H1 (cell line): ENCODE results near the gene EMP3.
"Not testable (repeated sequence)": the region's sequence is repeated elsewhere in the genome, so short reads cannot be mapped to it uniquely, and the experiment has no call there.

Experiments
- CEBPB ChIP-seq: IDR thresholded peaks from 2 replicates; pipeline ENCODE4 v1.6.1; 2012; ENCODE audit warnings: low read depth, low read length
- CHD2 ChIP-seq: IDR thresholded peaks from 2 replicates; pipeline ENCODE4 v1.6.1; 2012; ENCODE audit warnings: low read length, improper control_type of control experiment
- NRF1 ChIP-seq: IDR thresholded peaks from 2 replicates; pipeline ENCODE4 v1.6.1; 2011; ENCODE audit warnings: mild to moderate bottlenecking, low read depth, low read length, improper control_type of control experiment
- POLR2A ChIP-seq, 2 experiments: IDR thresholded peaks; 1 replicate in 1 of 2; 2 replicates in 1 of 2; pipeline ENCODE4 v1.6.1; 2011; ENCODE audit warnings: low read depth in 2 of 2, low read length in 2 of 2, mild to moderate bottlenecking in 2 of 2; ENCODE audit errors: control extremely low read depth in 1 of 2
- POLR2AphosphoS5 ChIP-seq: IDR thresholded peaks from 2 replicates; pipeline ENCODE4 v1.6.1; 2011; ENCODE audit warnings: low read depth, low read length
- RNF2 ChIP-seq: fragments of 200-900, 300-1000 bp; sonication (generic); IDR thresholded peaks from 2 replicates; pipeline ENCODE4 v1.7.1; 2016; ENCODE audit warnings: borderline replicate concordance, low read depth, mild to moderate bottlenecking, antibody characterized with exemption, low read length; ENCODE audit not compliant: poor library complexity, severe bottlenecking; ENCODE audit errors: missing control alignments
- SP2 ChIP-seq: IDR thresholded peaks from 2 replicates; pipeline ENCODE4 v1.6.1; 2012; ENCODE audit warnings: mild to moderate bottlenecking, low read length, inconsistent platforms
- SRF ChIP-seq: IDR thresholded peaks from 2 replicates; pipeline ENCODE4 v1.6.1; 2011; ENCODE audit warnings: mild to moderate bottlenecking, low read depth, low read length, moderate library complexity
- TEAD4 ChIP-seq: IDR thresholded peaks from 2 replicates; pipeline ENCODE4 v1.6.1; 2012; ENCODE audit warnings: low read depth, low read length, inconsistent platforms, mixed read lengths
- TF ChIP-seq, protein P1 (sequence below), 3 experiments: IDR thresholded peaks; 1 replicate in 2 of 3; 2 replicates in 1 of 3; pipeline versions ENCODE4 v1.5.1 to v1.6.1; 2011; ENCODE audit warnings: low read length in 3 of 3, mild to moderate bottlenecking in 3 of 3, inconsistent platforms in 2 of 3, low read depth in 1 of 3, moderate library complexity in 1 of 3; ENCODE audit not compliant: insufficient read depth in 1 of 3; ENCODE audit errors: control extremely low read depth in 1 of 3
- TF ChIP-seq, protein P2 (sequence below): IDR thresholded peaks from 2 replicates; pipeline ENCODE4 v1.6.1; 2012; ENCODE audit warnings: inconsistent platforms

DNA sequence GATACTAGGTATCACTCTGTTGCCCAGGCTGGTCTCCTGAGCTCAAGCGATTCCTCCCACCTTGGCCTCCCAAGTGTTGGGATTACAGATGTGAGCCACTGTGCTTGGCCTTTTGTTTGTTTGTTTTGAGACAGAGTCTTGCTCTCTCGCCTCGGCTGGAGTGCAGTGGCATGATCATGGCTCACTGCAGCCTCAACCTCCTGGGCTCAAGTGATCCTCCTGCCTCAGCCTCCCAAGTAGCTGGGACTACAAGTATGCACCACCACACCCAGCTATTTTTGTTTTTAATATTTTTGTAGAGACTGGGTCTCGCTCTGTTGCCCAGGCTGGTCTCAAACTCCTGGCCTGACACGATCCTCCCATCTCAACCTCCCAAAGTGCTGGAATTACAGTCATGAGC is 46.4 kb downstream of the EMP3 start:
- TF ChIP-seq, protein P1, sequence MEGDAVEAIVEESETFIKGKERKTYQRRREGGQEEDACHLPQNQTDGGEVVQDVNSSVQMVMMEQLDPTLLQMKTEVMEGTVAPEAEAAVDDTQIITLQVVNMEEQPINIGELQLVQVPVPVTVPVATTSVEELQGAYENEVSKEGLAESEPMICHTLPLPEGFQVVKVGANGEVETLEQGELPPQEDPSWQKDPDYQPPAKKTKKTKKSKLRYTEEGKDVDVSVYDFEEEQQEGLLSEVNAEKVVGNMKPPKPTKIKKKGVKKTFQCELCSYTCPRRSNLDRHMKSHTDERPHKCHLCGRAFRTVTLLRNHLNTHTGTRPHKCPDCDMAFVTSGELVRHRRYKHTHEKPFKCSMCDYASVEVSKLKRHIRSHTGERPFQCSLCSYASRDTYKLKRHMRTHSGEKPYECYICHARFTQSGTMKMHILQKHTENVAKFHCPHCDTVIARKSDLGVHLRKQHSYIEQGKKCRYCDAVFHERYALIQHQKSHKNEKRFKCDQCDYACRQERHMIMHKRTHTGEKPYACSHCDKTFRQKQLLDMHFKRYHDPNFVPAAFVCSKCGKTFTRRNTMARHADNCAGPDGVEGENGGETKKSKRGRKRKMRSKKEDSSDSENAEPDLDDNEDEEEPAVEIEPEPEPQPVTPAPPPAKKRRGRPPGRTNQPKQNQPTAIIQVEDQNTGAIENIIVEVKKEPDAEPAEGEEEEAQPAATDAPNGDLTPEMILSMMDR (IDR thresholded peaks at IDR 0.05; ENCODE audit: control extremely low read depth in 1 of 3, insufficient read depth in 1 of 3, low read depth in 1 of 3, low read length in 3 of 3) = not testable (repeated sequence)
- TF ChIP-seq RNF2; POLR2A (IDR thresholded peaks at IDR 0.05; ENCODE audit: control extremely low read depth in 1 of 2, low read depth in 2 of 2, low read length in 2 of 2); POLR2AphosphoS5; CHD2; SRF; TEAD4; CEBPB; SP2; NRF1: not testable (repeated sequence)
- TF ChIP-seq, protein P2, sequence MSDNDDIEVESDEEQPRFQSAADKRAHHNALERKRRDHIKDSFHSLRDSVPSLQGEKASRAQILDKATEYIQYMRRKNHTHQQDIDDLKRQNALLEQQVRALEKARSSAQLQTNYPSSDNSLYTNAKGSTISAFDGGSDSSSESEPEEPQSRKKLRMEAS = not testable (repeated sequence)
